ENCODE measurements around the gene TFRC. TPM values are rescaled to one million over a fixed set of nuclear protein-coding genes. Genes with fewer than 3 reads are reported as not detected.
"Not testable (repeated sequence)": the region's sequence is repeated elsewhere in the genome, so short reads cannot be mapped to it uniquely, and the experiment has no call there.

The TFRC gene
- total and polyA plus RNA-seq, 9 donors: 26.1 to 348 (median 106) TPM

DNA sequence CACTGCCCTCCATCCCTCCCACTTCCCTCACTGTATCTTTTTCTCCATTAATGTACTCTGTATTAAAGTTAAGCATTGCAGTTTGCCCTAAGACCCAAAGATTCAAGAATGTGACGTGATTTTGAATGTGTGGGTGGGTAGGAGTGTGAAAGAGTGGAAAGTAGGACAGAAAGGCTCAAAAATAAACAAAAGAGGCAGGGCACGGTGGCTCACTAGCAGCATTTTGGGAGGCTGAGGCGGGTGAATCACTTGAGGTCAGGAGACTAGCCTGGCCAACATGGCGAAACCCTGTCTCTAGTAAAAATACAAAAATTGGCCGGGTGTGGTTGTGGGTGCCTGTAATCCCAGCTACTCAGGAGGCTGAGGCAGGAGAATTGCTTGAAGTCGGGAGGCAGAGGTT is 18.4 kb downstream of the TFRC start:
- DNase-seq: no peak
- no peaks in the 10 kb centered on the region for H3K9me3 ChIP-seq
- H3K4me1 ChIP-seq (ENCODE audit: insufficient read depth): no peaks in the 10 kb centered on the region
- no peaks in the 10 kb centered on the region for H3K27me3 ChIP-seq
- H3K36me3 ChIP-seq: peaks cover 2% of the 10 kb centered on the region
- no peak overlapping the region for H3K4me3 ChIP-seq
- TF ChIP-seq, protein P1, sequence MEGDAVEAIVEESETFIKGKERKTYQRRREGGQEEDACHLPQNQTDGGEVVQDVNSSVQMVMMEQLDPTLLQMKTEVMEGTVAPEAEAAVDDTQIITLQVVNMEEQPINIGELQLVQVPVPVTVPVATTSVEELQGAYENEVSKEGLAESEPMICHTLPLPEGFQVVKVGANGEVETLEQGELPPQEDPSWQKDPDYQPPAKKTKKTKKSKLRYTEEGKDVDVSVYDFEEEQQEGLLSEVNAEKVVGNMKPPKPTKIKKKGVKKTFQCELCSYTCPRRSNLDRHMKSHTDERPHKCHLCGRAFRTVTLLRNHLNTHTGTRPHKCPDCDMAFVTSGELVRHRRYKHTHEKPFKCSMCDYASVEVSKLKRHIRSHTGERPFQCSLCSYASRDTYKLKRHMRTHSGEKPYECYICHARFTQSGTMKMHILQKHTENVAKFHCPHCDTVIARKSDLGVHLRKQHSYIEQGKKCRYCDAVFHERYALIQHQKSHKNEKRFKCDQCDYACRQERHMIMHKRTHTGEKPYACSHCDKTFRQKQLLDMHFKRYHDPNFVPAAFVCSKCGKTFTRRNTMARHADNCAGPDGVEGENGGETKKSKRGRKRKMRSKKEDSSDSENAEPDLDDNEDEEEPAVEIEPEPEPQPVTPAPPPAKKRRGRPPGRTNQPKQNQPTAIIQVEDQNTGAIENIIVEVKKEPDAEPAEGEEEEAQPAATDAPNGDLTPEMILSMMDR (IDR thresholded peaks at IDR 0.05): no peak
- no peak for TF ChIP-seq EP300 (IDR thresholded peaks at IDR 0.05)
- TF ChIP-seq POLR2A (IDR thresholded peaks at IDR 0.05): no peak
- WGBS, 3 donors: 80 to 88% (median 82%) methylated on average over 6 of the region's 6 CpGs
- intact Hi-C loops (cut with DNase I): no loop called here
- no peak overlapping the region for H3K27ac ChIP-seq

DNA sequence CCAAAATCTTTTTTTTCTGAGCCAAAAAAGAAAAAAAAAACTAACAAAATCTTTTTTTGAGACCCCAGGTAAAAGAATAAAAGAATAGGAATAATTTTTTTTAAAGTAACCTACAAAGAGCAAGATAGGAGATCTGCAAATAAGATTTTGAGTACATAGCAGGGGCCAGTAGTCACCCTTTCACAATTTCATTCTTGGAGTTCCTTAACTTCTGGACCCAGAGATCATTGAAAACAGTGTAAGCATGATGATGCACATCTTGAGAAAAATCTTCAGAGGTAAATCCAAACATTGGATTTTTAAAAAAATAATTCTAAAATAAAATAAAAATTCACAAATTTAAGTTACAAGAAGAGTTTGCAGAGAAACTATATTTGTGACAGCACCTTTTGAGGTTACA is 18.8 kb downstream of the TFRC start:
- H3K27me3 ChIP-seq: no peaks in the 10 kb centered on the region
- H3K9me3 ChIP-seq: no peaks in the 10 kb centered on the region
- H3K4me1 ChIP-seq (ENCODE audit: insufficient read depth): no peaks in the 10 kb centered on the region
- TF ChIP-seq, protein P1 (IDR thresholded peaks at IDR 0.05): no peak
- TF ChIP-seq EP300 (IDR thresholded peaks at IDR 0.05) (no peak), POLR2A (IDR thresholded peaks at IDR 0.05) (no peak)
- no peak overlapping the region for H3K4me3 ChIP-seq
- H3K27ac ChIP-seq: no peak overlapping the region
- no peak for DNase-seq
- peaks cover 2% of the 10 kb centered on the region for H3K36me3 ChIP-seq
- intact Hi-C loops (cut with DNase I): no loop called here

DNA sequence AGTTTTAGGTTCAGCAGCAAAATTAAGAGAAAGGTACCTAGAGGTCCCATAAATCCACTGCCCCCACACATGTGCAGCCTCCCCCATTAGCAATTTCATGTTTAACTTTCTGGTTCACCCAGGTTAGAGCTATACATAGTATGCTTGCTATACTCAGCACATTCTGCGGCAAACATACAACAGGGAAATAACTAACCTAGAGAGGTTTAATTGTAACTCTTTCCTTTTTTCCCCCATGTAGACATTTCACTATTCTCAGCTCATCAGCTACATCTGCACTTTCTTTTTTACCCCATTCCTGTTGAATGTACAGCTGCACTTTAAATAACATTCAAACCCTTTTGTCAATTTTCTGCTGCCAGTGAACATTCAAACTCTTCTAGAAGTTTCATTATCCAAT is 21.1 kb downstream of the TFRC start:
- H3K9me3 ChIP-seq: no peaks in the 10 kb centered on the region
- H3K4me1 ChIP-seq (ENCODE audit: insufficient read depth): no peaks in the 10 kb centered on the region
- TF ChIP-seq POLR2A (IDR thresholded peaks at IDR 0.05): no peak
- TF ChIP-seq, protein P1 (IDR thresholded peaks at IDR 0.05): no peak
- TF ChIP-seq EP300 (IDR thresholded peaks at IDR 0.05): no peak
- H3K27me3 ChIP-seq: no peaks in the 10 kb centered on the region
- no peak overlapping the region for H3K27ac ChIP-seq
- DNase-seq: no peak
- H3K36me3 ChIP-seq: peaks cover 2% of the 10 kb centered on the region
- no peak overlapping the region for H3K4me3 ChIP-seq
- intact Hi-C loops (cut with DNase I): no loop called here
- 97 to 100% (median 98%) methylated on average over 1 of the region's 1 CpG for WGBS, 3 donors

DNA sequence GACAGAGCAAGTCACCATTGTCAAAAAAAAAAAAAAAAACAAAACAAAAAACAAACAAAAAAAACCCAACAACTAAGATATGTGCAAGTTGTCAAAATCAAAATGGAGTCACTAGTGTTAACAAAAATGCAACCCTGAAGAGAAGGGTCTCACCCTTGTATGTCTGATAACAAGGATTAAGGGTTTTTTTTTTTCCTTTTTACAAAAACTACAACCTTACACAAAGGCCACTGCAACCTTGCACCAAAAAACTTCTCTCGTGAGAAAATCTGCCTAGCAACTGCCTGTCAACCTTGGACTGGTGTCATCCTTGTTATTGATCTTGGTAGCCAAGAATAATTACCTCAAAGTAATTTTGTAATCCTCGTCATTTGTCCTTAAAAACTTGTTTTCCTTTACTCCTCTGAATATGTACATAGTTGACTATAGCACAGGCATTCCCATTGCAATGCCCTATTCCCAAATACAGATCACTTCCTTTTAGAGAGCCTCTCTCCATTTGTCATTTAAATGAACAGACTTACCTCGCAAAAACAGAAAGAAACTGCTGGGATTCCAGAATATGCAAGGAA is 24.0 kb downstream of the TFRC start:
- intact Hi-C loops (cut with DNase I): no loop called here
- H3K4me1 ChIP-seq (ENCODE audit: insufficient read depth): no peaks in the 10 kb centered on the region
- no peak for DNase-seq
- no peaks in the 10 kb centered on the region for H3K27me3 ChIP-seq
- peaks cover under 1% of the 10 kb centered on the region for H3K36me3 ChIP-seq
- H3K27ac ChIP-seq: no peak overlapping the region
- H3K9me3 ChIP-seq: no peaks in the 10 kb centered on the region
- no peak for TF ChIP-seq POLR2A (IDR thresholded peaks at IDR 0.05)
- TF ChIP-seq EP300 (IDR thresholded peaks at IDR 0.05): no peak
- TF ChIP-seq, protein P1 (IDR thresholded peaks at IDR 0.05): no peak
- no peak overlapping the region for H3K4me3 ChIP-seq
- 68 to 86% (median 74%) methylated on average over 3 of the region's 3 CpGs for WGBS, 3 donors

DNA sequence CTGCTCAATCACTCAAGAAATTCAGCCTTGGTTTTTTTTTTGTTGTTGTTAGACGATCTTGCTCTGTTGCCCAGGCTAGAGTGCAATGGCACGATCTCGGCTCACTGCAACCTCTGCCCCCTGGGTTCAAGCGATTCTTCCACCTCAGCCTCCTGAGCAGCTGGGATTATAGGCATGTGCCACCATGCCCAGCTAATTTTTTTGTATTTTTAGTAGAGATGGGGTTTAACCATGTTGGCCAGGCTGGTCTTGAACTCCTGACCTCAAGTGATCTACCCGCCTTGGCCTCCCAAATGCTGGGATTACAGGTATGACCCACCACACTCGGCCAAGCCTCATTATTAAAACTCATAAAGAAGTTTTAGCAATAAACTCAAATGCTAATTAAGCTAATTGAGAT is 25.5 kb downstream of the TFRC start:
- H3K27ac ChIP-seq; H3K9me3 ChIP-seq; H3K27me3 ChIP-seq; H3K36me3 ChIP-seq; DNase-seq; H3K4me3 ChIP-seq; H3K4me1 ChIP-seq (ENCODE audit: insufficient read depth); intact Hi-C loops (cut with DNase I): not testable (repeated sequence)
- WGBS, 3 donors: 90 to 94% (median 92%) methylated on average over 6 of the region's 6 CpGs

All from ovary (tissue), 9 donors.